ENCODE results near the gene PWWP2B.

DNA sequence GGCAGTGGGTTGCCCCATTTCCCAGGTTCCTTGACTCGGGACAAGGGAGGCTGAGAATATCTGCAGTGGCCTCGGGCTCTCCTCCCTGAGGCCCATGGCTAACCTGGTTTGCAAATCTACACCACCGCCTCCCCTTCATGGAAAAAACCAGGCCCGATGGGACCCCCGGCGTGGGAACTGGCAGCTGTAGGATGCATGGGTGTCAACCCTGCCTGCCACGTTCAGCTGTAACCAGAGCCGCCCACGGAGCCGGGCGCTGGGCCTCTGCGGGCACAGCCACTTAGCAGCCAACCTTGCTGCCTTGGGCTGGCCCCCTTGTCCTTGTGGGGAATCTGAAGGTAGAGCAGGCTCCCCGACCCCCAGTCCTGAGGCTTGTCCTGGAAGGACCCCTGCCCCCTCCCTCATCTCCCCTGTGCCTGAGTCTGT, 1.6 kb downstream of the PWWP2B start:
- TF ChIP-seq CTCF (IDR thresholded peaks at IDR 0.05) = no peak
- TF ChIP-seq POLR2A (IDR thresholded peaks at IDR 0.05) = no peak

Data from heart left ventricle (tissue), 13 donors.